ENCODE results near the gene SH3BGR.

Gene SH3BGR

GRCh38 chr21:39461419-39461818, 9.6 kb downstream of the SH3BGR start:
- DNase-seq: no peak

- DNase-seq: no peak
These were observed 11.5 kb downstream of the SH3BGR start for GRCh38 chr21:39463308-39463707.

GRCh38 chr21:39466584-39466983, 14.8 kb downstream of the SH3BGR start:
- DNase-seq: no peak

GRCh38 chr21:39467746-39468145, 16.0 kb downstream of the SH3BGR start:
- DNase-seq: no peak

GRCh38 chr21:39468559-39468958, 16.8 kb downstream of the SH3BGR start:
- no peak for DNase-seq

- DNase-seq: no peak
These were observed 19.8 kb downstream of the SH3BGR start for GRCh38 chr21:39471598-39471997.

- no peak for DNase-seq
These were observed 21.0 kb downstream of the SH3BGR start for GRCh38 chr21:39472786-39473185.

- DNase-seq: no peak
These were observed 22.8 kb downstream of the SH3BGR start for GRCh38 chr21:39474611-39475010.

- DNase-seq: no peak
These were observed 27.5 kb downstream of the SH3BGR start for GRCh38 chr21:39479164-39479813.

GRCh38 chr21:39479814-39480182, 28.0 kb downstream of the SH3BGR start:
- no peak for DNase-seq

- DNase-seq: no peak
These were observed 28.5 kb downstream of the SH3BGR start for GRCh38 chr21:39480271-39480670.

- no peak for DNase-seq
These were observed 30.1 kb downstream of the SH3BGR start for GRCh38 chr21:39481886-39482285.

- DNase-seq: no peak
These were observed 32.1 kb downstream of the SH3BGR start for GRCh38 chr21:39483917-39484316.

GRCh38 chr21:39484711-39485276, 33.0 kb downstream of the SH3BGR start:
- no peak for DNase-seq

GRCh38 chr21:39489380-39489924, 37.7 kb downstream of the SH3BGR start:
- no peak for DNase-seq

- DNase-seq: no peak
These were observed 47.4 kb downstream of the SH3BGR start for GRCh38 chr21:39499156-39499555.

- no peak for DNase-seq
These were observed 50.9 kb downstream of the SH3BGR start for GRCh38 chr21:39502631-39503030.

GRCh38 chr21:39503123-39503762, 51.5 kb downstream of the SH3BGR start:
- DNase-seq: no peak

GRCh38 chr21:39504230-39504629, 52.5 kb downstream of the SH3BGR start:
- no peak for DNase-seq

GRCh38 chr21:39510240-39510639, 58.5 kb downstream of the SH3BGR start:
- DNase-seq: no peak

GRCh38 chr21:39511102-39511501, 59.3 kb downstream of the SH3BGR start:
- no peak for DNase-seq

GRCh38 chr21:39513735-39514134, 62.0 kb downstream of the SH3BGR start:
- no peak for DNase-seq

GRCh38 chr21:39515684-39516472, 64.1 kb downstream of the SH3BGR start:
- no peak for DNase-seq
